GM12872 (cell line): ENCODE measurements around the gene DPH3.
A peak's percentile ranks its signal among the peaks of the same experiment; 100 is the strongest.

ENCODE experiments used
- CTCF ChIP-seq: IDR thresholded peaks from 3 replicates; pipeline ENCODE4 v1.5.1; 2011; ENCODE audit warnings: low read depth, mild to moderate bottlenecking, low read length, moderate library complexity; ENCODE audit not compliant: insufficient read depth

DPH3 gene

DNA sequence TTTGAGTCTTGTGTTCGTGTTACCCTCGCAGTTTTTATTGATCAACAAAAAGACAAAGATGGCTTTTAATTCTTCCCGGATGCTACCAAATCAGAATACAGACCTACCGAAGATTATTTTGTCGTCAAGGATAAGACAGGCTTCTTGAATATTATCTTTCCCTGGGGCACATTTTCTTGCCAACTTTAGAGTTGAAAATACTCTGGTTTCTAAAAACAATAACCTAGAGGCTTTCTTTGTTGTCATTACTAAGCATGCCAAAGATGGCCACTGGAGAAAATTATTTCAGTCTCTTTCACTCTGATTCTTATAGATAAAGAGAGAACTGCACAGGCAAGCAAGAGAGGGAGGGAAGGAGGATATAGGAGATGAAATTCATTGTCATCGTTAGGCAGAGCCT is 34.1 kb upstream of the DPH3 start:
- TF ChIP-seq CTCF, result no peak

GRCh38 chr3:16297997-16298885 is 33.5 kb upstream of the DPH3 start:
- TF ChIP-seq CTCF, result no peak

DNA sequence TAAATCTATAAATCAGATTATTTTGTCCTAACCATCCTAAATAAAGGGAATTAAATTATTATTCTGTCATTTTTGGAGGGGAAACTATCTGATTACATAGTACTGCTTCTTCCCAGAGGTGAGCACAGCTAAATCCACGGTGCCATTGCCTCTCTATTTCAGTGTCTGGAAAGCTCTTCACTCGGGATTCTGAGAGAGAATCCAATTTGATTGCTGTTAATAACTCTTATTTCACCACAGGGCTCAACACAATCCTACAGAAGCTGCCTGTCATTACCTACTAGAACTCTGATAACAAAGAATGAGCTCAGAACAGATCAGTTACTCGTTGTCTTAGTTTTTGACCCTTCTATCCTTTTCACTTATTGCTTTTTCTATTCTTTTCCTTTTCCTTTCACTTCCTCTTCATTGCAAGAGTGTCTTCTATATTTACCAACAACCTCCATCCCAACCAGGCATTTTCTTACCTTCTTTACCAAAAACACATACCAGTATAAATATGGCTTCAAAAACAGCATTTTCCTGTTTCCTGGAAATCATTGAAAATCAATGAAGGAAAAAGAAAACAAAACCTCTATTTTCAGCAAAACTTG is 30.7 kb upstream of the DPH3 start:
- TF ChIP-seq CTCF, result no peak

GRCh38 chr3:16294844-16295243 is 30.1 kb upstream of the DPH3 start:
- no peak for TF ChIP-seq CTCF

GRCh38 chr3:16290827-16291196 is 26.1 kb upstream of the DPH3 start:
- no peak for TF ChIP-seq CTCF

GRCh38 chr3:16290007-16290826 is 25.5 kb upstream of the DPH3 start:
- TF ChIP-seq CTCF, result peak; percentile 65
